Prostate gland (tissue), 2 donors: ENCODE data around the gene SERPINA5.

ENCODE experiments used
- CTCF ChIP-seq, 4 experiments: fragments of 200-600 bp in 2 of 4; fragments of 450-650 bp in 2 of 4; sonication (generic) in 2 of 4; IDR thresholded peaks; 1 replicate in 3 of 4; 2 replicates in 1 of 4; pipeline ENCODE4 v1.5.1; 2016 to 2019; ENCODE audit warnings: antibody characterized with exemption in 4 of 4, mild to moderate bottlenecking in 2 of 4, moderate library complexity in 2 of 4
- POLR2A ChIP-seq: fragments of 450-650 bp; IDR thresholded peaks from one replicate; pipeline ENCODE4 v1.6.1; 2016; ENCODE audit warnings: antibody characterized with exemption, mild to moderate bottlenecking
- POLR2AphosphoS5 ChIP-seq: sonication (generic); formaldehyde crosslinking; IDR thresholded peaks from one replicate; pipeline ENCODE4 v1.6.1; 2017; ENCODE audit warnings: antibody characterized with exemption

DNA sequence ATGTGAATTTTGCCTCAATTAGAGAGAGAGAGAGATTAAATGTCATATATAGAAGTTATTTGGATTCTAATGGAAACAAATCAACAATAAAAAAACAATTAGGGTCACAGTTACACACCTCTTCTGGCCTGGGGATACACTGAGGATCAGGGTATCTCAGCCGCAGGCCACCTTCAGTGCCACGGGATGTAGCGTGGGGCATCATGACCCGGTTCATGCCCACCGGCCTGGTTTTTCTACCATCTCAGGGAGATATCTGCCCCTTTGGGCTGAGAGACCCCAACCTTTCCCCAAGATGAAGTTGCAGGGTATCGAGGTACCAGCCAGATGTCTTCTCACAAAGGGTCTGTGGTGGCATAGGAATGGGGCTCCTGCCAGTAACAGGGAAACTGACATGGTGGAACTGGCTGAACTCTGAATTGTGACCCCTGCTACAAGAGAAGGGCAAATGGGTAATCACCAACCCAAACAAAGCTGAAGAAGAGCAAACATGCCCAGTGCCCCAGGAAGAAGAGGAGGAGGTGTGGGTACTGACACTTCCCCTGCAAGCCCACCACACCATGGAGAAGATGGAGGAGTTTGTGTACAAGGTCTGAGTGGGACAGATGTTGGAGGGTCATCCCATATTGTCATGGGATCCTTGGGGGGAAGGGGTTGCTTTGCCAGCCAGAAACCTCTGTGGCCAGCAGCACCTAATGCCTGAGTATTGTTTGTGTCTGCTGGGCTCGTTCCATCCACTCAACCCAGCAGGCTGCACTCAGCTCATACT is 50.5 kb downstream of the SERPINA5 start:
- TF ChIP-seq POLR2A (no peak), CTCF (IDR thresholded peaks at IDR 0.05) (no peak), POLR2AphosphoS5 (no peak)
